Panc1 (cell line): ENCODE measurements around the gene ARHGEF28. TPM values are rescaled to one million over a fixed set of nuclear protein-coding genes. Genes with fewer than 3 reads are reported as not detected.

Source experiments
- ATAC-seq: fragments of 200-7000 bp; cut with Tn5 transposase; 2 replicates; pipeline ENCODE4 v1.9.1; 2020; ENCODE audit warnings: mild to moderate bottlenecking, moderate library complexity
- BruUV-seq: library from RNA; stranded (reverse); fragments of 400-500 nt; replicated peaks from 2 replicates; lab custom pipeline; 2021; lab: Mats Ljungman, UMichigan
- CTCF ChIA-PET: fragments of 300-600 bp; sonication (Branson Sonifier 250); formaldehyde crosslinking; loops from one replicate; lab custom pipeline; 2022; ENCODE audit warnings: antibody characterized with exemption; lab: Charles Lee
- POLR2A ChIA-PET: fragments of 300-600 bp; sonication (Branson Sonifier 250); formaldehyde crosslinking; loops from one replicate; lab custom pipeline; 2022; ENCODE audit warnings: antibody characterized with exemption; lab: Charles Lee
- DNase-seq: peaks from one replicate; pipeline ENCODE4 v3.0.0-alpha.2; 2010; ENCODE audit warnings: low read depth, low spot score
- H3K27ac ChIP-seq: 2 replicates; pipeline ENCODE4 v1.5.1; 2011; ENCODE audit warnings: mild to moderate bottlenecking, low read length, inconsistent platforms
- H3K27me3 ChIP-seq: fragments of 200-500 bp; sonication (Bioruptor generic); 2 replicates; pipeline ENCODE4 v1.6.0; 2014; ENCODE audit warnings: low read length, inconsistent platforms; ENCODE audit not compliant: control insufficient read depth, insufficient read depth
- H3K36me3 ChIP-seq: fragments of 200-500 bp; sonication (Bioruptor generic); 2 replicates; pipeline ENCODE4 v1.5.1; 2014; ENCODE audit warnings: inconsistent platforms, mild to moderate bottlenecking, low read length, moderate library complexity; ENCODE audit not compliant: control insufficient read depth, insufficient read depth
- H3K4me1 ChIP-seq: 2 replicates; pipeline ENCODE4 v1.5.1; 2011; ENCODE audit warnings: inconsistent platforms, mild to moderate bottlenecking, low read length, moderate library complexity; ENCODE audit not compliant: control insufficient read depth, insufficient read depth
- H3K4me3 ChIP-seq, 2 experiments: 2 replicates each; pipeline ENCODE4 v1.5.1; 2011 to 2012; ENCODE audit warnings: low read depth in 2 of 2, low read length in 2 of 2, mild to moderate bottlenecking in 2 of 2, inconsistent platforms in 1 of 2, moderate library complexity in 1 of 2
- H3K9me3 ChIP-seq: fragments of 200-500 bp; sonication (Bioruptor generic); 2 replicates; pipeline ENCODE4 v1.5.1; 2014; ENCODE audit warnings: low read depth, mild to moderate bottlenecking, inconsistent platforms, low read length, moderate library complexity; ENCODE audit not compliant: control insufficient read depth, insufficient read depth
- POLR2AphosphoS5 ChIP-seq: IDR thresholded peaks from 2 replicates; pipeline ENCODE4 v1.6.1; 2012; ENCODE audit warnings: mild to moderate bottlenecking, low read depth, low read length, moderate library complexity
- SIN3A ChIP-seq: IDR thresholded peaks from 2 replicates; pipeline ENCODE4 v1.6.1; 2012; ENCODE audit warnings: low read depth, mild to moderate bottlenecking, low read length, moderate library complexity, borderline replicate concordance; ENCODE audit not compliant: insufficient read depth
- TCF7L2 ChIP-seq: IDR thresholded peaks from 2 replicates; pipeline ENCODE4 v1.6.1; 2011; ENCODE audit warnings: mild to moderate bottlenecking, low read depth, low read length, inconsistent platforms
- in situ Hi-C: cut with HindIII; loops from 2 replicates; pipeline ENCODE4 v1.10.0; 2016; ENCODE audit warnings: low sequenced_read_pairs, low pct_unique_long_range_greater_than_20kb
- intact Hi-C: fragments of 100-400 bp; cut with micrococcal nuclease; formaldehyde crosslinking; loops from one replicate; pipeline ENCODE4 v1.10.0; 2022; ENCODE audit not compliant: unreplicated experiment
- total RNA-seq: library from RNA; stranded (reverse); gene quantifications from one replicate; pipeline ENCODE4 v1.2.1, GENCODE V29; 2021; ENCODE audit not compliant: unreplicated experiment
- TF ChIP-seq, protein P1 (sequence below), 2 experiments: IDR thresholded peaks; 2 replicates each; pipeline ENCODE4 v1.6.1; 2011 to 2012; ENCODE audit warnings: low read depth in 2 of 2, control low read depth in 1 of 2, low read length in 1 of 2, mild to moderate bottlenecking in 1 of 2, moderate library complexity in 1 of 2; ENCODE audit not compliant: insufficient read depth in 1 of 2
- TF ChIP-seq, protein P2 (sequence below): fragments of 450-650 bp; IDR thresholded peaks from 2 replicates; pipeline ENCODE4 v1.5.1; 2017; ENCODE audit warnings: mild to moderate bottlenecking

The ARHGEF28 gene
- total RNA-seq, 1 experiment from 2014 or later = 34.8 TPM

- Histone ChIP-seq H3K9me3 (no peaks in the 10 kb centered on the region), H3K27me3 (no peaks in the 10 kb centered on the region; the same call in 1 of the 2 replicates), H3K27ac (no peak overlapping the region), H3K4me1 (no peaks in the 10 kb centered on the region), H3K4me3 (no peak overlapping the region), H3K36me3 (no peaks in the 10 kb centered on the region)
- CTCF ChIA-PET = no interaction called here
- TF ChIP-seq TCF7L2 (no peak), SIN3A (no peak), POLR2AphosphoS5 (no peak)
- TF ChIP-seq, protein P1, sequence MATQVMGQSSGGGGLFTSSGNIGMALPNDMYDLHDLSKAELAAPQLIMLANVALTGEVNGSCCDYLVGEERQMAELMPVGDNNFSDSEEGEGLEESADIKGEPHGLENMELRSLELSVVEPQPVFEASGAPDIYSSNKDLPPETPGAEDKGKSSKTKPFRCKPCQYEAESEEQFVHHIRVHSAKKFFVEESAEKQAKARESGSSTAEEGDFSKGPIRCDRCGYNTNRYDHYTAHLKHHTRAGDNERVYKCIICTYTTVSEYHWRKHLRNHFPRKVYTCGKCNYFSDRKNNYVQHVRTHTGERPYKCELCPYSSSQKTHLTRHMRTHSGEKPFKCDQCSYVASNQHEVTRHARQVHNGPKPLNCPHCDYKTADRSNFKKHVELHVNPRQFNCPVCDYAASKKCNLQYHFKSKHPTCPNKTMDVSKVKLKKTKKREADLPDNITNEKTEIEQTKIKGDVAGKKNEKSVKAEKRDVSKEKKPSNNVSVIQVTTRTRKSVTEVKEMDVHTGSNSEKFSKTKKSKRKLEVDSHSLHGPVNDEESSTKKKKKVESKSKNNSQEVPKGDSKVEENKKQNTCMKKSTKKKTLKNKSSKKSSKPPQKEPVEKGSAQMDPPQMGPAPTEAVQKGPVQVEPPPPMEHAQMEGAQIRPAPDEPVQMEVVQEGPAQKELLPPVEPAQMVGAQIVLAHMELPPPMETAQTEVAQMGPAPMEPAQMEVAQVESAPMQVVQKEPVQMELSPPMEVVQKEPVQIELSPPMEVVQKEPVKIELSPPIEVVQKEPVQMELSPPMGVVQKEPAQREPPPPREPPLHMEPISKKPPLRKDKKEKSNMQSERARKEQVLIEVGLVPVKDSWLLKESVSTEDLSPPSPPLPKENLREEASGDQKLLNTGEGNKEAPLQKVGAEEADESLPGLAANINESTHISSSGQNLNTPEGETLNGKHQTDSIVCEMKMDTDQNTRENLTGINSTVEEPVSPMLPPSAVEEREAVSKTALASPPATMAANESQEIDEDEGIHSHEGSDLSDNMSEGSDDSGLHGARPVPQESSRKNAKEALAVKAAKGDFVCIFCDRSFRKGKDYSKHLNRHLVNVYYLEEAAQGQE (IDR thresholded peaks at IDR 0.05; ENCODE audit: insufficient read depth in 1 of 2, low read depth in 2 of 2, low read length in 1 of 2) = no peak
- TF ChIP-seq, protein P2, sequence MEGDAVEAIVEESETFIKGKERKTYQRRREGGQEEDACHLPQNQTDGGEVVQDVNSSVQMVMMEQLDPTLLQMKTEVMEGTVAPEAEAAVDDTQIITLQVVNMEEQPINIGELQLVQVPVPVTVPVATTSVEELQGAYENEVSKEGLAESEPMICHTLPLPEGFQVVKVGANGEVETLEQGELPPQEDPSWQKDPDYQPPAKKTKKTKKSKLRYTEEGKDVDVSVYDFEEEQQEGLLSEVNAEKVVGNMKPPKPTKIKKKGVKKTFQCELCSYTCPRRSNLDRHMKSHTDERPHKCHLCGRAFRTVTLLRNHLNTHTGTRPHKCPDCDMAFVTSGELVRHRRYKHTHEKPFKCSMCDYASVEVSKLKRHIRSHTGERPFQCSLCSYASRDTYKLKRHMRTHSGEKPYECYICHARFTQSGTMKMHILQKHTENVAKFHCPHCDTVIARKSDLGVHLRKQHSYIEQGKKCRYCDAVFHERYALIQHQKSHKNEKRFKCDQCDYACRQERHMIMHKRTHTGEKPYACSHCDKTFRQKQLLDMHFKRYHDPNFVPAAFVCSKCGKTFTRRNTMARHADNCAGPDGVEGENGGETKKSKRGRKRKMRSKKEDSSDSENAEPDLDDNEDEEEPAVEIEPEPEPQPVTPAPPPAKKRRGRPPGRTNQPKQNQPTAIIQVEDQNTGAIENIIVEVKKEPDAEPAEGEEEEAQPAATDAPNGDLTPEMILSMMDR = no peak
- DNase-seq = no peak
- ATAC-seq = no peak
- intact Hi-C loops (no loop called here), in situ Hi-C loops (no loop called here)
- BruUV-seq = no TSS peak
- POLR2A ChIA-PET = no interaction called here
Measured at GRCh38 chr5:73979321-73979720, 353.3 kb downstream of the ARHGEF28 start.

DNA sequence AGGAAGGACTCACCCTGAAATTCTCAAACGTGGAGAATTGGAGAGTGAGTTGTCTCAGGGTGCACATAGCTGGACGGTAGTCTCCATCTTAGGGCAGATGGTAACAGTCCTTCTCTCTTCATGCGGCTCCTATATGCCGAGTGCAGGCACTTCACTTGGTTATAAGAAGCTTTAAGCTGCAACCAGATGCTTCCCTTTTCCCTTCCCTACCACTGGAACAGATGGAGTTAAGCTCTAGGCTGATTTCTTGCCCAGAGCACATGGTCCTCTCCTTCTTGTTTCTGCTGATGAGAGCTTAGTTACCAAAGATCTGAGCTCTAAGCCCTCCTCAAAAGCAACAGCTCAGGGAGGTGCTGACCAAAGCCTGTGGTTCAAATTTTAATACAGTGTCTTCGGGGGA, 355.7 kb downstream of the ARHGEF28 start:
- TF ChIP-seq, protein P2 = no peak
- TF ChIP-seq, protein P1 (IDR thresholded peaks at IDR 0.05; ENCODE audit: insufficient read depth in 1 of 2, low read depth in 2 of 2, low read length in 1 of 2) = no peak
- TF ChIP-seq SIN3A = no peak
- TF ChIP-seq TCF7L2 = no peak
- TF ChIP-seq POLR2AphosphoS5 = no peak
- ChIA-PET CTCF (no interaction called here), POLR2A (interaction anchor here (0.6 kb wide), 1 partner anchor 13 kb away, joined by 3 read pairs; no protein-coding TSS in a partner anchor)
- ATAC-seq = no peak
- intact Hi-C loops = no loop called here
- in situ Hi-C loops = no loop called here
- H3K27ac ChIP-seq = no peak overlapping the region
- H3K4me1 ChIP-seq = no peaks in the 10 kb centered on the region
- no peaks in the 10 kb centered on the region; the same call in 1 of the 2 replicates for H3K27me3 ChIP-seq
- H3K36me3 ChIP-seq = no peaks in the 10 kb centered on the region
- no peak overlapping the region for H3K4me3 ChIP-seq
- H3K9me3 ChIP-seq = no peaks in the 10 kb centered on the region
- BruUV-seq = no TSS peak
- no peak for DNase-seq
